B cell (primary cell): ENCODE measurements around the gene AMELX.

ENCODE experiments used
- CTCF ChIP-seq: fragments of 200-600 bp; IDR thresholded peaks from one replicate; pipeline ENCODE4 v1.8.0; 2022; ENCODE audit warnings: antibody characterized with exemption, mild to moderate bottlenecking
- EZH2 ChIP-seq: IDR thresholded peaks from 2 replicates; pipeline ENCODE4 v1.6.1; 2012; ENCODE audit warnings: borderline replicate concordance, low read depth, mild to moderate bottlenecking, moderate library complexity, low read length; ENCODE audit not compliant: insufficient read depth, poor library complexity, severe bottlenecking

- no peak for TF ChIP-seq CTCF
- TF ChIP-seq EZH2 = no peak
Observed at GRCh38 chrX:11349020-11349419, 55.8 kb downstream of the AMELX start.
